H1 (cell line): ENCODE results near the gene SPSB2. TPM values are rescaled to one million over a fixed set of nuclear protein-coding genes. Genes with fewer than 3 reads are reported as not detected.

Experiments
- ASH2L ChIP-seq: fragments of 200-600, 300-600 bp; sonication (generic); IDR thresholded peaks from one replicate; pipeline ENCODE4 v1.7.1; 2017; ENCODE audit warnings: low read length
- CHD1 ChIP-seq: IDR thresholded peaks from 2 replicates; pipeline ENCODE4 v1.6.1; 2012; ENCODE audit warnings: low read depth, low read length, improper control_type of control experiment
- CTBP2 ChIP-seq: IDR thresholded peaks from 2 replicates; pipeline ENCODE4 v1.7.0; 2011; ENCODE audit warnings: borderline replicate concordance, mild to moderate bottlenecking, moderate library complexity, mixed read lengths, low read length; ENCODE audit not compliant: insufficient read depth, insufficient read length
- CTCF ChIP-seq, 3 experiments: IDR thresholded peaks; 1 replicate in 2 of 3; 2 replicates in 1 of 3; pipeline versions ENCODE4 v1.5.1 to v1.6.1; 2011; ENCODE audit warnings: low read length in 3 of 3, mild to moderate bottlenecking in 3 of 3, inconsistent platforms in 2 of 3, low read depth in 1 of 3, moderate library complexity in 1 of 3; ENCODE audit not compliant: insufficient read depth in 1 of 3; ENCODE audit errors: control extremely low read depth in 1 of 3
- E2F6 ChIP-seq: IDR thresholded peaks from 2 replicates; pipeline ENCODE4 v1.6.1; 2012; ENCODE audit warnings: inconsistent platforms
- MAX ChIP-seq: IDR thresholded peaks from 2 replicates; pipeline ENCODE4 v1.6.1; 2012; ENCODE audit warnings: inconsistent platforms
- POLR2AphosphoS5 ChIP-seq: IDR thresholded peaks from 2 replicates; pipeline ENCODE4 v1.6.1; 2011; ENCODE audit warnings: low read depth, low read length
- RAD21 ChIP-seq, 2 experiments: IDR thresholded peaks in 1 of 2; conservative IDR thresholded peaks in 1 of 2; 2 replicates each; pipeline ENCODE4 v1.6.1; 2011; ENCODE audit warnings: low read depth in 2 of 2, low read length in 2 of 2, improper control_type of control experiment in 1 of 2, inconsistent platforms in 1 of 2, mild to moderate bottlenecking in 1 of 2, moderate library complexity in 1 of 2
- TEAD4 ChIP-seq: IDR thresholded peaks from 2 replicates; pipeline ENCODE4 v1.6.1; 2012; ENCODE audit warnings: low read depth, low read length, inconsistent platforms, mixed read lengths
- polyA plus RNA-seq, 7 experiments: library from polyadenylated mRNA; depleted of rRNA in 3 of 7; stranded (reverse) in 5 of 7; unstranded in 2 of 7; fragments of >200 nt in 5 of 7; fragments of 200-250 nt in 2 of 7; gene quantifications; 1 replicate in 5 of 7; 2 replicates in 1 of 7; 4 replicates in 1 of 7; pipeline versions ENCODE4 v1.2.1 to v1.2.3, GENCODE V29; 2011 to 2013; ENCODE audit warnings: missing spikeins in 2 of 7, mixed read lengths in 2 of 7
- total RNA-seq: library from RNA; stranded (reverse); fragmentation: NEBNext Ultra II Directional; extraction: Animal tissue kit (Norgen Biotek cat#: 25700); gene quantifications from 2 replicates; pipeline ENCODE4 v1.2.1, GENCODE V29; 2021

Gene SPSB2
- total and polyA plus RNA-seq, 2 of the 8 experiments (the other 6 are each of a cell fraction or from before 2014, with no cell fraction given), result 13.0 to 23.2 TPM

GRCh38 chr12:6825398-6826124 is 47.5 kb downstream of the SPSB2 start (continued):
- TF ChIP-seq E2F6, result 0 out of 2 replicates have a peak, but pooled peaks have one; percentile 6
- TF ChIP-seq RAD21 (IDR thresholded peaks at IDR 0.05 in 1 of 2, conservative IDR thresholded peaks at IDR 0.05 in 1 of 2; ENCODE audit: low read depth in 2 of 2, low read length in 2 of 2), result peak; percentile 88 to 93
- TF ChIP-seq CTBP2, result peak; percentile 80
- TF ChIP-seq CHD1, result no peak
- TF ChIP-seq POLR2AphosphoS5, result no peak
- peak; percentile 90 for TF ChIP-seq TEAD4
- TF ChIP-seq CTCF (IDR thresholded peaks at IDR 0.05; ENCODE audit: control extremely low read depth in 1 of 3, insufficient read depth in 1 of 3, low read depth in 1 of 3, low read length in 3 of 3), result peak in 2 of 3 experiments; percentile 91 to 95; a peak in 3 of 4 replicates
- TF ChIP-seq ASH2L, result no peak
- TF ChIP-seq MAX, result no peak
